Psoas muscle (tissue), 8 donors: ENCODE data around the gene ACMSD. TPM values are rescaled to one million over a fixed set of nuclear protein-coding genes. Genes with fewer than 3 reads are reported as not detected.

Experiments
- ATAC-seq, 4 donors: fragments of 200-7000 bp; cut with Tn5 transposase; one replicate each; pipeline ENCODE4 v1.9.1; 2020; ENCODE audit warnings: moderate library complexity in 3 of 4, mild to moderate bottlenecking in 2 of 4
- DNase-seq, 2 donors: peaks; one replicate each; pipeline ENCODE4 v3.0.0-alpha.2; 2020
- H3K27ac ChIP-seq: fragments of 200-600 bp; one replicate; pipeline ENCODE4 v1.8.0; 2022
- H3K27me3 ChIP-seq, 3 donors: fragments of 200-600 bp in 1 of 3; one replicate each; pipeline versions ENCODE4 v1.6.1 to v1.8.0; 2013 to 2022; ENCODE audit warnings: low read length in 2 of 3, mild to moderate bottlenecking in 2 of 3, moderate library complexity in 1 of 3; ENCODE audit not compliant: insufficient read depth in 3 of 3
- H3K36me3 ChIP-seq, 2 donors: fragments of 200-600 bp in 1 of 2; one replicate each; pipeline versions ENCODE4 v1.6.1 to v1.8.0; 2013 to 2022; ENCODE audit warnings: low read depth in 1 of 2, mild to moderate bottlenecking in 1 of 2, moderate library complexity in 1 of 2; ENCODE audit not compliant: insufficient read depth in 1 of 2
- H3K4me1 ChIP-seq: fragments of 200-600 bp; one replicate; pipeline ENCODE4 v1.8.0; 2022
- H3K4me3 ChIP-seq: fragments of 200-600 bp; one replicate; pipeline ENCODE4 v1.8.0; 2022; ENCODE audit warnings: mild to moderate bottlenecking
- H3K9me3 ChIP-seq: fragments of 200-600 bp; one replicate; pipeline ENCODE4 v1.8.0; 2022
- WGBS, 3 donors: extraction: QIAGEN DNeasy Blood & Tissue Kit; methylation state at CpG; one replicate each; pipeline versions ENCODE4 v1.1.6 to v1.1.7; 2013; 5-methylcytosine and 5-hydroxymethylcytosine counted together
- intact Hi-C, 2 donors: fragments of 100-400 bp; cut with DNase I; formaldehyde crosslinking; loops; one replicate each; pipeline versions ENCODE4 v1.11.0 to v1.14.2; 2022
- polyA plus RNA-seq, 3 donors: library from polyadenylated mRNA; stranded (reverse); fragments of 200-250 nt; gene quantifications; one replicate each; pipeline ENCODE4 v1.2.3, GENCODE V29; 2013
- total RNA-seq, 4 donors: library from RNA; stranded (reverse); fragmentation: NEBNext Ultra II Directional in 2 of 4; extraction: Animal tissue kit (Norgen Biotek cat#: 25700) in 2 of 4; gene quantifications; one replicate each; pipeline versions ENCODE4 v1.2.1 to v1.2.4, GENCODE V29; 2021 to 2023
- TF ChIP-seq, protein P1 (sequence below): fragments of 200-600 bp; IDR thresholded peaks from one replicate; pipeline ENCODE4 v1.8.0; 2022; ENCODE audit warnings: antibody characterized with exemption
- donor health status: healthy with polysubstance abuse.
- donor health status: DM: no; HTN: no; CAD: no; lungs with moderate emphysema.
- donor health status: Bipolar disorder and iron deficiency.
- donor health status: healthy.
- donor health status: DM: yes; HTN: yes; CAD: no.
- donor health status: DM: no; HTN: no; CAD: no.
- donor health status: DM: no; HTN: no; CAD: no.
- donor health status: DM: yes; HTN: yes; CAD: no.

Gene ACMSD
- total and polyA plus RNA-seq, 7 donors, result not detected

DNA sequence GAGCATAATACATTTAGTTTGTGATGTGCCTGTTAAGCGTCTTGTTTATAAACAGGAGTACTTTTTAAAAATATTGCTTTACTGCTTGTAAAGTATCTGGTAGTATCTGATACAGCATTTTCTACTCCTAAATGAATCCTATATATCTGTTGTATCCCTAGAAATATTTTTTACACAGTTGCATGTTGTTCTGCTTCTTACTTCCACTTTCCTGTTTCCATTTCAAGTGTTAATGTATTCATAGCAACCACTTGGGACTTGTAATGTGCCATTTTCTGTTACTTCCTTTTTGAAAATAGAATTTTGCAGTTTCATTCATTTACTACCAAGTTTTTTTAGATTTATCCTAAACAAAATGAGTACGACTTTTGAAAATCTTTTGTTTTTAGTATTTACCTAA is 105.1 kb downstream of the ACMSD start:
- TF ChIP-seq, protein P1, sequence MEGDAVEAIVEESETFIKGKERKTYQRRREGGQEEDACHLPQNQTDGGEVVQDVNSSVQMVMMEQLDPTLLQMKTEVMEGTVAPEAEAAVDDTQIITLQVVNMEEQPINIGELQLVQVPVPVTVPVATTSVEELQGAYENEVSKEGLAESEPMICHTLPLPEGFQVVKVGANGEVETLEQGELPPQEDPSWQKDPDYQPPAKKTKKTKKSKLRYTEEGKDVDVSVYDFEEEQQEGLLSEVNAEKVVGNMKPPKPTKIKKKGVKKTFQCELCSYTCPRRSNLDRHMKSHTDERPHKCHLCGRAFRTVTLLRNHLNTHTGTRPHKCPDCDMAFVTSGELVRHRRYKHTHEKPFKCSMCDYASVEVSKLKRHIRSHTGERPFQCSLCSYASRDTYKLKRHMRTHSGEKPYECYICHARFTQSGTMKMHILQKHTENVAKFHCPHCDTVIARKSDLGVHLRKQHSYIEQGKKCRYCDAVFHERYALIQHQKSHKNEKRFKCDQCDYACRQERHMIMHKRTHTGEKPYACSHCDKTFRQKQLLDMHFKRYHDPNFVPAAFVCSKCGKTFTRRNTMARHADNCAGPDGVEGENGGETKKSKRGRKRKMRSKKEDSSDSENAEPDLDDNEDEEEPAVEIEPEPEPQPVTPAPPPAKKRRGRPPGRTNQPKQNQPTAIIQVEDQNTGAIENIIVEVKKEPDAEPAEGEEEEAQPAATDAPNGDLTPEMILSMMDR, result no peak
- no peaks in the 10 kb centered on the region for H3K27me3 ChIP-seq
- no peaks in the 10 kb centered on the region for H3K4me1 ChIP-seq
- DNase-seq (no peak), ATAC-seq (no peak)
- H3K9me3 ChIP-seq, result no peaks in the 10 kb centered on the region
- H3K27ac ChIP-seq, result no peak overlapping the region
- H3K4me3 ChIP-seq, result no peak overlapping the region
- WGBS, 3 donors, result 85 to 90% (median 86%) methylated on average over 2 of the region's 2 CpGs
- H3K36me3 ChIP-seq, result peaks cover 4 to 85% of the 10 kb centered on the region in 2 donors
- intact Hi-C loops, result no loop called here

DNA sequence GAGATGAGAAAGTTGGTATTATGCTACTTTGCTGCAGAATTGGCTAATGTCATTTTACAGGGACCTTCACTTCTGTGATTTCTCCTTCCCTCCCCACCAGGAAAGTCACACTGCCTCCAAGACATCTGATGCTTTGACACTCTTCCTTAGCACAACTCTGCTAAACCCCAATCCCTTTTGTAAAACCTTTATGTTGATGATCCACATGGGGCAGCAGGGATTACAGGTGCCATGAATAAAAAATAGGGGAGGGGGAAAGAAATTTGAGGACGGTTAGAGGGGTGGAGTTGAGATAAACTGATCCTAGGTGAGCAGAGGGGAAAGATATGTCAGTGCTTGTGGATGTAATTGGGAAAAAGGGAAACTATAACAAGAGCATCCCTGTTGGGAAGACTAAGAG is 106.6 kb downstream of the ACMSD start:
- TF ChIP-seq, protein P1, result no peak
- Histone ChIP-seq H3K36me3 (peaks cover 6 to 83% of the 10 kb centered on the region in 2 donors), H3K27me3 (no peaks in the 10 kb centered on the region), H3K4me1 (no peaks in the 10 kb centered on the region), H3K27ac (no peak overlapping the region), H3K4me3 (no peak overlapping the region), H3K9me3 (no peaks in the 10 kb centered on the region)
- ATAC-seq (no peak), DNase-seq (no peak)
- 90 to 93% (median 91%) methylated on average over 1 of the region's 1 CpG for WGBS, 3 donors
- intact Hi-C loops, result no loop called here

DNA sequence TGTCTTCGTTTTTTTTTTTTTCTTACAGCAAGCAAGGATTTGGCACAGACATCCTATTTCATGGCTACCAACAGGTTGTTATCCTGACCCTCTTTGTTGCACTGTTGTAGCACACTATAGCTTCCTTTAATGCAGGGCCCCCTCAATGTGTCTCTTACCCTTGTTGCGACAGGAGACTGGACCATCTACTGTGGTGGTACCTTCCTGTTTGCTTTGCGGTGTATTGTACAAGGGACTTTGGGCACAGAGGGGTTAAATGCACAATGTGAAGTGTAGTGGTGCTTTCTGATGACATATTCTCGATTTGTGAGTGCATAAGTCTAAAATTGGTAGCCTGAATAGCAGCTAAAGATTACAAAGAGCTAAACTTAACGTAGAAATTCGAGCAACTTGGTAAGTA is 107.7 kb downstream of the ACMSD start:
- DNase-seq (no peak), ATAC-seq (no peak)
- Histone ChIP-seq H3K4me1 (no peaks in the 10 kb centered on the region), H3K9me3 (no peaks in the 10 kb centered on the region), H3K27me3 (no peaks in the 10 kb centered on the region), H3K27ac (no peak overlapping the region), H3K36me3 (peaks cover 2 to 81% of the 10 kb centered on the region in 2 donors), H3K4me3 (no peak overlapping the region)
- TF ChIP-seq, protein P1, result no peak
- intact Hi-C loops, result no loop called here
- WGBS, 3 donors, result 83 to 86% (median 85%) methylated on average over 6 of the region's 6 CpGs

DNA sequence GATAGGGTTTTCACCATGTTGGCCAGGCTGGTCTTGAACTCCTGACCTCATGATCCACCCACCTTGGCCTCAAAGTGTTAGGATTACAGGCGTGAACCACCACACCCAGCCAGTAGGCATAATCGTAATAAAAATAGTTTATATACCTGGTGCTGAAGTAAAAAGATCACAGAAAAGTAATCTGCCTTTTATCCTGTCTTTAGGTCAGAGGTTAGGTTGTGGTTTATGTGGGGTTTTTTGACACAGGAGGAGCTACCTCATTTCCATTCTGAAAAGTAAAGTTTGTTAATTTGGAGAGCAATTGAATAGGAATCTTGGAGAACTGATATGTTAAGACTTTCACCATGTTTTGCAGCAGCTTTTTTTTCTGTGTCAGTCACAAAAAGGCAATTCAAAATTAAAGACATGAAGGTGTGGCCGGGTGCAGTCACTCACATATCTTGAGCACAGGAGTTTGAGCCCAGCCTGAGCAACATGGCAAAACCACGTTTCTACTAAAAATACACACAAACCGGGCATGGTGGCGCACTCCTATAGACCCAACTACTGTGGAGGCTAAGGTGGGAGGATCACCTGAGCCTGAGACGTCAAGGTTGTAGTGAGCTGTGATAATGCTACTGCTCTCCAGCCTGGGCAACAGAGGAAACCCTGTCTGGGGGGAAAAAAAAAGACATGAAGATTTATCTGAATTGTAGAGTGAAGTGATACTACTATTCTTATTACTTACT is 111.7 kb downstream of the ACMSD start:
- Histone ChIP-seq H3K27me3 (no peaks in the 10 kb centered on the region), H3K36me3 (peaks cover 9 to 93% of the 10 kb centered on the region in 2 donors), H3K4me3 (no peak overlapping the region), H3K9me3 (no peaks in the 10 kb centered on the region), H3K27ac (no peak overlapping the region), H3K4me1 (no peaks in the 10 kb centered on the region)
- TF ChIP-seq, protein P1, result no peak
- no peak for ATAC-seq
- intact Hi-C loops, result no loop called here
- 89 to 93% (median 91%) methylated on average over 7 of the region's 7 CpGs for WGBS, 3 donors
- DNase-seq, result no peak

DNA sequence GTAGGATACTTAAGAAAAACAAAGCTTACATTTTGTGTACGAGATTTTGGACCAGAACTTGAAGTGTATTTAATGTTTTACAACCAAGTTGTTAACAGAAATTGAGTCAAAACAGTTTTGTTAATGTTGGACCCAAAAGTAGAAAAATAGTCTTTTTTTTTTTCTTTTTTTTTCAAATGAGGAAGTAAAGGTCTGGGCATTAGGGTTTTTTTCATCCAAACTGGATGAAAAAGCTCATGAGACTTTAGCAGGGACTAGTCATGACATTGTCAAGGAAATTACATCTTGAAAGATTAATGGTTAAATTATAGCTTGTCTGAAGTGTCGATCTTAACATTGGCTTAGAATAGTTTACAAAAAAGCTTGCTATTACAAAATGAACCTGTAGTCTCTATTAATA is 112.5 kb downstream of the ACMSD start:
- WGBS, 3 donors, result 93 to 94% (median 93%) methylated on average over 2 of the region's 2 CpGs
- H3K4me3 ChIP-seq, result no peak overlapping the region
- peaks cover 9 to 96% of the 10 kb centered on the region in 2 donors for H3K36me3 ChIP-seq
- no peak for DNase-seq
- TF ChIP-seq, protein P1, result no peak
- intact Hi-C loops, result no loop called here
- no peaks in the 10 kb centered on the region for H3K9me3 ChIP-seq
- H3K4me1 ChIP-seq, result no peaks in the 10 kb centered on the region
- ATAC-seq, result no peak
- no peaks in the 10 kb centered on the region for H3K27me3 ChIP-seq
- H3K27ac ChIP-seq, result no peak overlapping the region
